DOHH2 (cell line): ENCODE measurements around the gene PCSK9.

Source experiments
- EZH2phosphoT487 ChIP-seq: fragments of 200-600 bp; sonication (generic); IDR thresholded peaks from 2 replicates; pipeline ENCODE4 v1.6.1; 2017; ENCODE audit warnings: borderline replicate concordance, mild to moderate bottlenecking, antibody characterized with exemption, low read length, moderate library complexity, mixed read lengths
- TF ChIP-seq, protein P1 (sequence below): fragments of 200-600 bp; sonication (generic); IDR thresholded peaks from one replicate; pipeline ENCODE4 v1.5.1; 2014; ENCODE audit warnings: antibody characterized with exemption, mild to moderate bottlenecking, low read depth, low read length; ENCODE audit not compliant: poor library complexity, severe bottlenecking

DNA sequence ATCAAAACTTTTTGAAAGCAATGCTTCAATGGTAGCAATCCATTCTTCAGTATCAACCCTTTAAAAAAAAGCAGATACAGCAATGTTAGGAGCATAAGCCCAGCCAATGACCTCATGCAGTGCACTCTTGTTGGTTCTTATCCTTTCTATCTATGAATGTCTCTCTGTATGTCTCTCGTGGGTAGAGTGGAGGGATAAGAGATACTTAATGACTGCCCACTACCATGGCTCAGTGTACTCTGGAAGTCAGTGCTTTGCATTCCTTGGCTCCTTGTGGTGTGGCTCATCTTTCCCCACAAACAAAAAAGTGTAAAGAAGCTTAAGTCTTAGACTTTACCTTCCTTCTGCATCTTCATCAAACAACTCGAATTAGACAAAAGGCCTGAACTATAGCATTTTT, 50.3 kb downstream of the PCSK9 start:
- TF ChIP-seq EZH2phosphoT487 = no peak
- TF ChIP-seq, protein P1, sequence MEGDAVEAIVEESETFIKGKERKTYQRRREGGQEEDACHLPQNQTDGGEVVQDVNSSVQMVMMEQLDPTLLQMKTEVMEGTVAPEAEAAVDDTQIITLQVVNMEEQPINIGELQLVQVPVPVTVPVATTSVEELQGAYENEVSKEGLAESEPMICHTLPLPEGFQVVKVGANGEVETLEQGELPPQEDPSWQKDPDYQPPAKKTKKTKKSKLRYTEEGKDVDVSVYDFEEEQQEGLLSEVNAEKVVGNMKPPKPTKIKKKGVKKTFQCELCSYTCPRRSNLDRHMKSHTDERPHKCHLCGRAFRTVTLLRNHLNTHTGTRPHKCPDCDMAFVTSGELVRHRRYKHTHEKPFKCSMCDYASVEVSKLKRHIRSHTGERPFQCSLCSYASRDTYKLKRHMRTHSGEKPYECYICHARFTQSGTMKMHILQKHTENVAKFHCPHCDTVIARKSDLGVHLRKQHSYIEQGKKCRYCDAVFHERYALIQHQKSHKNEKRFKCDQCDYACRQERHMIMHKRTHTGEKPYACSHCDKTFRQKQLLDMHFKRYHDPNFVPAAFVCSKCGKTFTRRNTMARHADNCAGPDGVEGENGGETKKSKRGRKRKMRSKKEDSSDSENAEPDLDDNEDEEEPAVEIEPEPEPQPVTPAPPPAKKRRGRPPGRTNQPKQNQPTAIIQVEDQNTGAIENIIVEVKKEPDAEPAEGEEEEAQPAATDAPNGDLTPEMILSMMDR = no peak
